ENCODE data around the gene CTNND2.

DNA sequence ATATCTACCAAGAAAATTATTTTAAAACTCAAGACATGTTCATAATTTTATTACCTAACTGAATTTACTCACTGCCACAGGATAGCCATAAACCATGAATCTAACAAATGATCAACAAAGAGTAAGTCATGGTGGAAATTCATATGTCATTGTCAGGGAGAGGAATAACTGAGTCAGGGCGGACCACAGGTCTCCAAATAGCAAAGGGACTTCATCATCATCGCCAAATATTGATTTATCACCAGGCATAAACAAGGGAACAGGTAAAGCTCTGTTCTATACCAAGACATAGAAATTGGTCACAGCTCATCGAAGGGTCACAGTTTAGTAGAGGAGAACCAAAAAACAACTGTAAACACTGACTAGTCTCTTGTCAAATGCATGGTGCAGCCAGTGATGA is 94.8 kb downstream of the CTNND2 start:
- TF ChIP-seq, protein P1, sequence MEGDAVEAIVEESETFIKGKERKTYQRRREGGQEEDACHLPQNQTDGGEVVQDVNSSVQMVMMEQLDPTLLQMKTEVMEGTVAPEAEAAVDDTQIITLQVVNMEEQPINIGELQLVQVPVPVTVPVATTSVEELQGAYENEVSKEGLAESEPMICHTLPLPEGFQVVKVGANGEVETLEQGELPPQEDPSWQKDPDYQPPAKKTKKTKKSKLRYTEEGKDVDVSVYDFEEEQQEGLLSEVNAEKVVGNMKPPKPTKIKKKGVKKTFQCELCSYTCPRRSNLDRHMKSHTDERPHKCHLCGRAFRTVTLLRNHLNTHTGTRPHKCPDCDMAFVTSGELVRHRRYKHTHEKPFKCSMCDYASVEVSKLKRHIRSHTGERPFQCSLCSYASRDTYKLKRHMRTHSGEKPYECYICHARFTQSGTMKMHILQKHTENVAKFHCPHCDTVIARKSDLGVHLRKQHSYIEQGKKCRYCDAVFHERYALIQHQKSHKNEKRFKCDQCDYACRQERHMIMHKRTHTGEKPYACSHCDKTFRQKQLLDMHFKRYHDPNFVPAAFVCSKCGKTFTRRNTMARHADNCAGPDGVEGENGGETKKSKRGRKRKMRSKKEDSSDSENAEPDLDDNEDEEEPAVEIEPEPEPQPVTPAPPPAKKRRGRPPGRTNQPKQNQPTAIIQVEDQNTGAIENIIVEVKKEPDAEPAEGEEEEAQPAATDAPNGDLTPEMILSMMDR (IDR thresholded peaks at IDR 0.05; ENCODE audit: low read depth, low read length, missing input control): no peak
- TF ChIP-seq RXRA (IDR thresholded peaks at IDR 0.05) (no peak), YY1 (IDR thresholded peaks at IDR 0.05) (no peak), SP1 (IDR thresholded peaks at IDR 0.05) (no peak), JUND (IDR thresholded peaks at IDR 0.05) (no peak), FOXA1 (IDR thresholded peaks at IDR 0.05) (no peak), TAF1 (conservative IDR thresholded peaks at IDR 0.05) (no peak), NR2F2 (IDR thresholded peaks at IDR 0.05) (no peak), HNF4A (conservative IDR thresholded peaks at IDR 0.05) (no peak), GABPA (IDR thresholded peaks at IDR 0.05 in 1 of 2, conservative IDR thresholded peaks at IDR 0.05 in 1 of 2) (no peak)
- TF ChIP-seq, protein P2, sequence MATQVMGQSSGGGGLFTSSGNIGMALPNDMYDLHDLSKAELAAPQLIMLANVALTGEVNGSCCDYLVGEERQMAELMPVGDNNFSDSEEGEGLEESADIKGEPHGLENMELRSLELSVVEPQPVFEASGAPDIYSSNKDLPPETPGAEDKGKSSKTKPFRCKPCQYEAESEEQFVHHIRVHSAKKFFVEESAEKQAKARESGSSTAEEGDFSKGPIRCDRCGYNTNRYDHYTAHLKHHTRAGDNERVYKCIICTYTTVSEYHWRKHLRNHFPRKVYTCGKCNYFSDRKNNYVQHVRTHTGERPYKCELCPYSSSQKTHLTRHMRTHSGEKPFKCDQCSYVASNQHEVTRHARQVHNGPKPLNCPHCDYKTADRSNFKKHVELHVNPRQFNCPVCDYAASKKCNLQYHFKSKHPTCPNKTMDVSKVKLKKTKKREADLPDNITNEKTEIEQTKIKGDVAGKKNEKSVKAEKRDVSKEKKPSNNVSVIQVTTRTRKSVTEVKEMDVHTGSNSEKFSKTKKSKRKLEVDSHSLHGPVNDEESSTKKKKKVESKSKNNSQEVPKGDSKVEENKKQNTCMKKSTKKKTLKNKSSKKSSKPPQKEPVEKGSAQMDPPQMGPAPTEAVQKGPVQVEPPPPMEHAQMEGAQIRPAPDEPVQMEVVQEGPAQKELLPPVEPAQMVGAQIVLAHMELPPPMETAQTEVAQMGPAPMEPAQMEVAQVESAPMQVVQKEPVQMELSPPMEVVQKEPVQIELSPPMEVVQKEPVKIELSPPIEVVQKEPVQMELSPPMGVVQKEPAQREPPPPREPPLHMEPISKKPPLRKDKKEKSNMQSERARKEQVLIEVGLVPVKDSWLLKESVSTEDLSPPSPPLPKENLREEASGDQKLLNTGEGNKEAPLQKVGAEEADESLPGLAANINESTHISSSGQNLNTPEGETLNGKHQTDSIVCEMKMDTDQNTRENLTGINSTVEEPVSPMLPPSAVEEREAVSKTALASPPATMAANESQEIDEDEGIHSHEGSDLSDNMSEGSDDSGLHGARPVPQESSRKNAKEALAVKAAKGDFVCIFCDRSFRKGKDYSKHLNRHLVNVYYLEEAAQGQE (IDR thresholded peaks at IDR 0.05): no peak
- TF ChIP-seq, protein P3, sequence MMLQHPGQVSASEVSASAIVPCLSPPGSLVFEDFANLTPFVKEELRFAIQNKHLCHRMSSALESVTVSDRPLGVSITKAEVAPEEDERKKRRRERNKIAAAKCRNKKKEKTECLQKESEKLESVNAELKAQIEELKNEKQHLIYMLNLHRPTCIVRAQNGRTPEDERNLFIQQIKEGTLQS (IDR thresholded peaks at IDR 0.05): no peak
- TF ChIP-seq, protein P4, sequence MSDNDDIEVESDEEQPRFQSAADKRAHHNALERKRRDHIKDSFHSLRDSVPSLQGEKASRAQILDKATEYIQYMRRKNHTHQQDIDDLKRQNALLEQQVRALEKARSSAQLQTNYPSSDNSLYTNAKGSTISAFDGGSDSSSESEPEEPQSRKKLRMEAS (IDR thresholded peaks at IDR 0.05): no peak
- TF ChIP-seq, protein P5, sequence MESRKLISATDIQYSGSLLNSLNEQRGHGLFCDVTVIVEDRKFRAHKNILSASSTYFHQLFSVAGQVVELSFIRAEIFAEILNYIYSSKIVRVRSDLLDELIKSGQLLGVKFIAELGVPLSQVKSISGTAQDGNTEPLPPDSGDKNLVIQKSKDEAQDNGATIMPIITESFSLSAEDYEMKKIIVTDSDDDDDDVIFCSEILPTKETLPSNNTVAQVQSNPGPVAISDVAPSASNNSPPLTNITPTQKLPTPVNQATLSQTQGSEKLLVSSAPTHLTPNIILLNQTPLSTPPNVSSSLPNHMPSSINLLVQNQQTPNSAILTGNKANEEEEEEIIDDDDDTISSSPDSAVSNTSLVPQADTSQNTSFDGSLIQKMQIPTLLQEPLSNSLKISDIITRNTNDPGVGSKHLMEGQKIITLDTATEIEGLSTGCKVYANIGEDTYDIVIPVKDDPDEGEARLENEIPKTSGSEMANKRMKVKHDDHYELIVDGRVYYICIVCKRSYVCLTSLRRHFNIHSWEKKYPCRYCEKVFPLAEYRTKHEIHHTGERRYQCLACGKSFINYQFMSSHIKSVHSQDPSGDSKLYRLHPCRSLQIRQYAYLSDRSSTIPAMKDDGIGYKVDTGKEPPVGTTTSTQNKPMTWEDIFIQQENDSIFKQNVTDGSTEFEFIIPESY (IDR thresholded peaks at IDR 0.05): no peak
